HG03432 (cell line): ENCODE data around the gene CCL19.
"Not testable (repeated sequence)": the region's sequence is repeated elsewhere in the genome, so short reads cannot be mapped to it uniquely, and the experiment has no call there.

Experiments used
- ATAC-seq: cut with Tn5 transposase; IDR thresholded peaks from one replicate; pipeline ENCODE4 v1.9.1; 2021; ENCODE audit warnings: mild to moderate bottlenecking, moderate library complexity; ENCODE audit not compliant: unreplicated experiment

Gene CCL19

DNA sequence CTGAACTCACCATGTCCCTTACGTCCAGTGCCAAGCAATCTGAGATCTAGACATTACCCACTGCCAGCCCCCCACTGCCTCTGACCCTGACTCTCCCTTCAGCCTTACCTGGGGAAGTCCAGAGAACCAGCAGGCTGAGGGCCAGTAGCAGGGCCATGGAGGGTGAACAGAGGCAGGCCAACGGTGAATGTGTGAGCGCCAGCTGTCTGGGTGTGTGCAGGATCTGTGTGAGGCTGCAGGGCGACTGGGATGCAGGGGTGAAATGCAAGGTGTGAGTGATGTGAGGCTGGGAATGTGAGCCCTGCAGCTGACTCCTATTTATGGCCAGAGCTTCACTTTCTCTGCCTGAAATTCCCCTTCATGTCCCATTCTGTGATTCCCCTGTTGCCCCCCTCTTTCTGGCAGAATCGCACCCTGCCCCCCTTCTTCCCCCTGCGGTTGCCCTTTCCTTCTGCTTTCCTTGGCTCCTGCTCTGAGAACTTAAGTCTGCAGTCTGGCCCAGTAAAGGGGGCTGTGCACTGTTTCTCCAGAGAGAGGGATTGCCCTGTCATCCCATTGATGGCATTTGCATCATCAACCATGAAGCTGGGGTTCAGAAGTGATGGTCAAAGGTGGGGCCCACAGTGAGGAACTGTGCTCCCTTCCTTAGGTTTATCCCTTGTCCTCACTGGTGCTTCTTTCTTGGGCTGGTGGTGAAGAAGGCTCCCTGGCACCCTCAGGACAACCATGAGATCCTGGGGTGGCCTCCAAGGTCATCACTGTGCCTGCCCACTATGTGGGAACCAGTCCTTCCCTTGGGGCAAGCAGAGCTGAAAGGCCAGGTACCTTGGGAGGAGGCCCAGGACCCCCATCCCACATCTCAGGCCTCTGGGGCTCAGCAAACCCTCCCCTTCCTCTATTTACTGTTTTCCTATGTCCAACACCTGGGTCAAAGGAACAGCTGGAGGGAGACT is at the start of gene CCL19:
Gene CCL19, minus strand, starts transcription at position 294 of the 953 bp plus-strand sequence. Its CDS starts 137 bp downstream, at position 157.
- ATAC-seq, result no peak

DNA sequence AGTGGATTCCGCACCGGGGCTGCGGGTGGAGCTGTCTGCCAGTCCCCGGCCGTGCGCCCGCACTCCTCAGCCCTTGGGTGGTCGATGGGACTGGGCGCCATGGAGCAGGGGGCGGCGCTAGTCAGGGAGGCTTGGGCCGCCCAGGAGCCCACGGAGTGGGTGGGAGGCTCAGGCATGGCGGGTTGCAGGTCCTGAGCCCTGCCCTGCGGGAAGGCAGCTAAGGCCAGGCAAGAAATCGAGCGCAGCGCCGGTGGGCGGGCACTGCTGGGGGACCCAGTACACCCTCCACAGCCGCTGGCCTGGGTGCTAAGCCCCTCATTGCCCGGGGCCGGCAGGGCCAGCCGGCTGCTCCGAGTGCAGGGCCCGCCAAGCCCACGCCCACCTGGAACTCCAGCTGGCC is 49.1 kb upstream of the CCL19 start:
- not testable (repeated sequence) for ATAC-seq

- no peak for ATAC-seq
These were observed 46.7 kb upstream of the CCL19 start for GRCh38 chr9:34737677-34738260.

GRCh38 chr9:34734720-34735119 is 43.6 kb upstream of the CCL19 start:
- ATAC-seq, result no peak

- ATAC-seq, result no peak
These were observed 41.8 kb upstream of the CCL19 start for GRCh38 chr9:34732886-34733285.

GRCh38 chr9:34732478-34732877 is 41.4 kb upstream of the CCL19 start:
- ATAC-seq, result no peak

- no peak for ATAC-seq
These were observed 32.1 kb upstream of the CCL19 start for GRCh38 chr9:34723141-34723540.

- ATAC-seq, result not testable (repeated sequence)
These were observed 28.6 kb upstream of the CCL19 start for GRCh38 chr9:34719769-34720025.

- no peak for ATAC-seq
These were observed 28.1 kb upstream of the CCL19 start for GRCh38 chr9:34719021-34719768.

DNA sequence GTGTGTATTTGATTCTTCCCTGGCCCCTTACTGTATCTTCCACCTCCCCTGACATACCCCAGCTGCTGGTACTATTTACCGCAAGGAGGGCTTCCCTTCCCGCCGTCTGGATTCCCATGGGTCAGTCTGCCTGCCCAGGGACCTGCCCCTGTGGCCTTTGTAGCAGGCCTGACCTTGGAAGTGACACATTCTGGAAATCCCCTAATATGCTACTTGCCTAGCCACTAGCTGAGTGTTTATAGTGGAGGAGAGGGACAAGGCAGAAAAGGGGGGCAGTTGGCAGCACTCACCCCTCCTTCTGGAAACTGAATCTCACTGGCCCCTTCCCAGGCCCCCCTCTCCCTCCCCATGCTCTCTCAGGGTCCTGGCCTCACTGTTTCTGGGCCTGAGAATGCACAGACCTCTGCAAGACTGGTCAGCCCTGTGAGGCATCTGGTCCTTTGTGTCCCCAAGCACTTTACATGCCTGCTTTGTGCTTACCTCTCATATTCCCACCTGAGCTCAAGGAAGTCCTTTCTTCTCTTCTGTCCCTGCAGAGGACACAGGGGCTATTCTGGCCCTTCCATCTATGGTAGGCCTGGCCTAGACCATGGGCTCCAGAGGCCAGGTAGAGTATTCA is 27.0 kb upstream of the CCL19 start:
- ATAC-seq, result no peak

DNA sequence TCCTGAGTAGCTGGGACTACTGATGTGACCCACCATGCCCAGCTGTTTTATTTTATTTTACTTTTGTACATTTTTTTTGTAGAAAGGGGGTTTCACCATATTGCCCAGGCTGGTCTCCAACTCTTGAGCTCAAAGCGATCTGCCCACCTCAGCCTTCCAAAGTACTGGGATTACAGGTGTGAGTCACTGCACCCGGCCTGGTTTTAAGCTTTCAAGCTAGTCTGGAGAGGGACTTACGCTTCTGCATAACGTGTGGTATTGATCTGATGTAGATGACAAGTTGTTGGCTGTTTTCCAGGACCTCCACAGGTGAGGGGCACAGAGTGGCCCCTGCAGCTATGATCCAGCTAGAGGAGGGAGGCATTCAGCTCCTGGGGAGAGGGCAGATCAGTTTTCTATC is 25.6 kb upstream of the CCL19 start:
- ATAC-seq, result no peak

DNA sequence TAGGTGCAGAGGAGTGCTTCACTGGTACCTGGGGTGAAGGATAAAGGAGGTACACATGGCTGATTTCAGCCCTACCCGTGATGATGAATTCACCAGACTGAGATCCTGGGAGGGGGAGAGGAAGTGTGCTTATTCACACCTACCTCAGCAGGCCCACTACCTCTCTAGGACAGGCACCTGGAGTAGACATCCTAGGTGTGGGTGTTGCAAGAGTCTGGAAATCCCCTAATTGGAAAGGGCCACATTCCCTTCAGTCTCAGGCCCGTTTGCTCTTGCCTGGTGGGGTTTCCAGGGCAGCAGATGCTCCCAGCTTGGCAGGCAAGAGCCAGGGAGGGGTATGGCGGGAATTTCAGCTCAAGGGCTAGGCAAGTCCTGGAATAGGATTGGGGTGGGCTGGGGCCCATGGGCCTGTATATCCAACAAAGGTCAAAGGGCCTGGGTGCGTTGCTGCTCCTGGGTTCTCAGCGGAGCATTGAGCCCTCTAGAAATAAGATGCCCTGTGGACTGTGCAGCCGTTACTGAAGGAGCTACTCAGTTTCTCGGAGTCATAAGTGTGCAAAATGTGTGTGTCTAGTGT is 24.7 kb upstream of the CCL19 start:
- no peak for ATAC-seq

DNA sequence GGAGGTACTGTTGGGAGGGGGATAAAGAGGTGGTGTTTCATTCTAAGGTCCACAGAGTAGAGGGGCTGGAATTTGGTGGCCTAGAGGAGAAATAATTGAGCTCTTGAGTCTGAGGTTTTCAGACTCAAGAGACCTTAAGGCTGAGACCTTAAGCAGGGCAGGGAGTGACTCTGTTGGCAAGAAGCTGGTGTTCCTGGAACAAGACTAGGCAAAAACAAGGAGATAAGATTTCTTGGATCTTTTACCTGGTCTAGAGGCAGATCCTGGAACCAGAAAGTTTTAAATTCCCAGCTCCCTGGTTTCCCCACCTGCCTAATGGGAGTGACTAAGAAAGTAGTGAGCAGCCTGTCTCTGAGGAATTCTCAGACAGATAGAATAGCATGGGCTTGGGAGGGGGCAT is 22.9 kb upstream of the CCL19 start:
- ATAC-seq, result no peak

- no peak for ATAC-seq
These were observed 21.1 kb upstream of the CCL19 start for GRCh38 chr9:34712140-34712539.

- no peak for ATAC-seq
These were observed 18.9 kb upstream of the CCL19 start, which contains the start of gene CCL21 for GRCh38 chr9:34710023-34710422. Gene CCL21 (minus strand): TSS chr9:34710136. CDS start chr9:34710066, 70 bp downstream.

GRCh38 chr9:34709196-34709978 is 18.3 kb upstream of the CCL19 start:
- no peak for ATAC-seq

- ATAC-seq, result no peak
These were observed 16.1 kb upstream of the CCL19 start for GRCh38 chr9:34707130-34707529.

DNA sequence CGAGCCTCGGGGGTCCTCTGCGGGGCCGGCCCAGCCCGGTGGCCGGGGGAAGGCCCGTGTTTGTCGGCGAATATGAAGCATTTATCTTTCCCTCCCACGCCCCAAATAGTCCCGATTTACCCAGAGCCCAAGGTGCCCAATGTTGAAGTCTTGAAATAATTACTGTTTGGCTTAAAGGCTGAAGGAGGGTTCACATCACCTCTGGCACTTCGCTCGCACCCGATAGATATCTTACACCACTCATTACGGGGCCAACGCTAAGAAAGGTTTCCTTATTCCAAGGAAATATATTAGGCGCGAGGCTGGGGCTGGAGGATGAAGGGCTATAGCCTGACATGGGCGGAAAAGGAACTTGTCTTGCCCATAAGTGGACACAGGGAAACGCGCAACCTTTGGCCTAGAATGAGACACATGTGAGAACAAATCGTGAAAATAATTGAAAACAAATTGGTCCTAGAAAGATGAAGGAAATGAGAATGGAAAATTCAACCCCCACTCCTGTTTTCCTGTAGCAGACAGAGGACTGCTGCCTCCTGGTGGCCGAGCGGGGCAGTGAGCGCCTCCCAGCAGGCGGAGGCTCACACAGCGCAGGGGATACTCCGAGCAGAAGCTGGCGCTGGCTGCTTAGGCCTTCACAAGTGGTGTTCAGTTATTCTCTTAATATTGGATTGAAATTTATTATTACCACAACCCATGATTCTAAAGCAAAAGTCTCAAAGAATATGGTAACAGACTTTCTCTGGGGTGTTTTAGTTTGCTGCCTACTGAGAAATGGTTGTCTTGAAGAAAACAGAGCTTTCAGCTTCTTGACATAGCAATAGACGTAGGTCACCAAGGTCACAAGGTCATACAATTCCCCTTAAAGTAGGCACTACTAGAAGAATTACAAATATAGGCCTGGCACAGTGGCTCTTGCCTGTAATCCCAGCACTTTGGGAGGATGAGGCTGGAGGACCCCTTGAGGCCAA is 11.0 kb upstream of the CCL19 start:
- no peak for ATAC-seq
